Measurements from ENCODE around the gene MAN2A2. TPM values are rescaled to one million over a fixed set of nuclear protein-coding genes. Genes with fewer than 3 reads are reported as not detected.
A peak's percentile ranks its signal among the peaks of the same experiment; 100 is the strongest.

The MAN2A2 gene
- total RNA-seq, 4 donors from 2014 or later, result 46.8 to 109 (median 86.4) TPM

DNA sequence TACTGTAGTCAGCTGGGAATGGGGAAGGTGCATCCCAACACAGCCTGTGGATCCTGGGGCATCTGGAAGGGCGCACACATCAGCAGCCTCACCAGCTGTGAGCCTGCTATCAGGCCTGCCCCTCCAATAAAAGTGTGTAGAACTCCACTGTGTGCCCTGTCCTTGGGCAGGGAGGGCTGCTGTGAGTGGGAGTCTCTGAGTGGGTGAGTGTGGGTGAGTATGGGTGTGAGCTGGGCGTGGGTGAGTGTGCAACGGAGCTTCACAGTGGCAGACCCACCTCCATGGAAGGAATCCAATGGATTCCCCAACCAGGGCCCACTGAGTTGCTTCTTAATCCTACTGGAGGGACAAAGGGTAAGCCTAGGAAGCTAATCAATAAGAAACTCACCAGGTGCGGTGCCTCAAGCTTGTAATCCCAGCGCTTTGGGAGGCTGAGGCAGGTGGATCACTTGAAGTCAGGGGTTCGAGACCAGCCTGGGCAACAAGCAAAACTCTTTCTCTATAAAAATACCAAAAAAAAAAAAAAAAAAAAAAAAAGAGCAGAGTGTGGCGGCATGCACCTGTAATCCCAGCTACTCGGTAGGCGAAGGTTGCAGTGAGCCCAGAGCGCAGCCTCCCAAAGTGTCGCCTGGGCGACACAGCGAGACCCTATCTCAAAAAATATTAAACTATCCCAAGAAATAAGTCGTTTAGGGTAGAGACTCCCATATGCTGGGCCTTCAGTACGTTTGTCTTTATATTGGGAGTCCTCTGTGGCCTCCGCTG lies 51.0 kb downstream of the MAN2A2 start:
- no peak for TF ChIP-seq POLR2A (IDR thresholded peaks at IDR 0.05)
- no peak for TF ChIP-seq EP300 (IDR thresholded peaks at IDR 0.05; ENCODE audit: low read depth)
- TF ChIP-seq, protein P1, sequence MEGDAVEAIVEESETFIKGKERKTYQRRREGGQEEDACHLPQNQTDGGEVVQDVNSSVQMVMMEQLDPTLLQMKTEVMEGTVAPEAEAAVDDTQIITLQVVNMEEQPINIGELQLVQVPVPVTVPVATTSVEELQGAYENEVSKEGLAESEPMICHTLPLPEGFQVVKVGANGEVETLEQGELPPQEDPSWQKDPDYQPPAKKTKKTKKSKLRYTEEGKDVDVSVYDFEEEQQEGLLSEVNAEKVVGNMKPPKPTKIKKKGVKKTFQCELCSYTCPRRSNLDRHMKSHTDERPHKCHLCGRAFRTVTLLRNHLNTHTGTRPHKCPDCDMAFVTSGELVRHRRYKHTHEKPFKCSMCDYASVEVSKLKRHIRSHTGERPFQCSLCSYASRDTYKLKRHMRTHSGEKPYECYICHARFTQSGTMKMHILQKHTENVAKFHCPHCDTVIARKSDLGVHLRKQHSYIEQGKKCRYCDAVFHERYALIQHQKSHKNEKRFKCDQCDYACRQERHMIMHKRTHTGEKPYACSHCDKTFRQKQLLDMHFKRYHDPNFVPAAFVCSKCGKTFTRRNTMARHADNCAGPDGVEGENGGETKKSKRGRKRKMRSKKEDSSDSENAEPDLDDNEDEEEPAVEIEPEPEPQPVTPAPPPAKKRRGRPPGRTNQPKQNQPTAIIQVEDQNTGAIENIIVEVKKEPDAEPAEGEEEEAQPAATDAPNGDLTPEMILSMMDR (IDR thresholded peaks at IDR 0.05), result no peak
- no peak for TF ChIP-seq POLR2AphosphoS5 (IDR thresholded peaks at IDR 0.05)
- DNase-seq, result no peak
- WGBS, 2 donors (ENCODE audit: low coverage in 1 of 2), result 70 to 71% methylated on average over 2 to 16 of the region's 16 CpGs
- no peaks in the 10 kb centered on the region for H3K27me3 ChIP-seq
- in situ Hi-C loops (cut with MboI; ENCODE audit: low pct_ligation_motif_present in 1 of 4, low pct_unique_long_range_greater_than_20kb in 1 of 4, low sequenced_read_pairs in 3 of 4) (loop anchor here in 3 of 4 donors (10.0 to 25.0 kb wide), 2 partner anchors 308 to 321 kb away; no protein-coding TSS in a partner anchor), intact Hi-C loops (cut with DNase I; ENCODE audit: low total_unique reads) (loop anchor here (10.0 kb wide), 1 partner anchor 321 kb away; no protein-coding TSS in a partner anchor)
- H3K4me1 ChIP-seq, result peaks cover 11 to 32% (median 23%) of the 10 kb centered on the region in 4 donors
- H3K9me3 ChIP-seq, result no peaks in the 10 kb centered on the region
- H3K36me3 ChIP-seq, result peaks cover 0 to 7% (median 0%) of the 10 kb centered on the region in 4 donors
- H3K4me3 ChIP-seq, result peak overlapping the region in 3 of 4 donors; percentile 58 to 73 (median 67)
- H3K27ac ChIP-seq, result peak overlapping the region; percentile 93 to 98 (median 94)

DNA sequence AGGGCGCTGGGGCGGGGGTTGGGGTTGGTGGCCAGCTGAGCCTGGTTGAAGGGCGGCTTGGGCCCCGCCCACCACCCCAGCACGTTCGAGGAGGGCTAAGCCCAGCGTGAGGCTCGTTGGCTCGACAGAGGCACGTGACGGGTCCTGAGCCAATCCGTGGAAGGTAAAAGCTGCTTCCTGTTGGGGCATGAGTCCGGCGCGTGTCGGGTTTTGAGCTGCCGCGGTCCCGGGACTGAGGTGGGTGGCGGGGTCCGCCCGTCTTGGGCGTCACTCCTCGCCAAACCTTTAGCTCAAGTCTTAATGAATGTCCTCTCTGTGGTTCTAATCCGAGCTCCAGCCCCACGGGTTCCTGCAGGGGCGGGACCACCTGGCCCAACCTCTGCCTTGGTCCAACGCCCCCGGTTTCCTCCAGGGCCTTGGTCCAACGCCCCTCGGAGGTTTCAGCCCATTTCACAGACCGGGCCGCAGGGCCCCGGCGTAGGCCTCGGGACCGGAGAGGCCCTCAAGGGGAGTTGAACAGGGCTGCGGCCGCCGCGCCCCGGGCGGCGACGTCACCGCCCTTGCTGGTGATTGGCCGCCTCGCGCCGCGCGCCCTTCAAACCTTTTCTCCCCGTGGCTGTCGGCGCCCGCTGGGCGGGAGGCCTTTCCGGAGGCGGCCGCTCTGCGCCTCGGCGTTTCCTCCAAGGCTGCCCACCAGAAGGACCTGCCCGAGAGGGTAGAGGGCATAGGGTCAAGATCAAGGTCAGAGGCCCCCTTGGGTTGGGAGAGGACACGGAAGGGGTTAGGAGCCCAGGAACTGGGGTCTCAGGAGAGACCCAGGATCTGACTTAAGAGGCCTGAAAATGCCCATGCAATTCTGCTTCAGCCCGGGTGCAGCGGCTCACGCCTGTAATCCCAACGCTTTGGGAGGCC lies 51.9 kb downstream of the MAN2A2 start, which contains the start of gene RCCD1:
TSS of gene RCCD1 (plus strand) at position 173 of the 912 bp plus-strand sequence. CDS start 1,851 bp downstream, outside the sequence.
- H3K36me3 ChIP-seq, result peaks cover 0 to 5% (median 0%) of the 10 kb centered on the region in 4 donors

DNA sequence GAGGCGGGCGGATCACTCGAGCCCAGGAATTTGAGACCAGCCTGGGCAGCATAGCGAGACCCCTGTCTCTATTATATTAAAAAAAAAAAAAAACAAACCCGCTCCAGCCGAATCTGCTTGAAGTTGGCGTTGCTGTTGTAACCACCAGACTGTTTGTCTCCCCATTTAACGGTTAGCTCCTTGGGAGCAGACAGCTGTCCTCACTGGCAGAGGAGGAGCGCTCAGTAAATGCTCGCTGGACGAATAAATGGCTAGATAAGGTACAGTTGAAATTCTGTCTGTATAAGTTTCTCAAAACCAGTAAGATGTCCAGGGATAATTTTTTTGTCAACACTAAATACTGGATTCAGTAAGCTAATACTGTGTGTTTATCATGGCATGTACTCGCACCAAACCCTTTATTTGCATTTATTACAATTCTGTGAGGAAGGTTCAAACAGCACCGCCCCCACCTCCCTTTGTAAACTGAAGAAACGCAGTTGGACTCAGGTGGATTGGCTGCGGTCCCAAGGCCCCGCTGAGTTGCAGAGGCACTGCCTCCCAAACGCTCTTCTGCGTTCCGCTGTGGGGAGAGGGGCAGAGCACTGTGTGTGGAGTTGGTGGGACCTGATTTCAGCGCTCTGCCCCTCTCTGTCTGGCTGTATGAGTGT lies 52.6 kb downstream of the MAN2A2 start:
- H3K27ac ChIP-seq, result peak overlapping the region in 3 of 4 donors; percentile 93 to 98 (median 95)
- 0 to 46% methylated on average over 1 to 20 of the region's 20 CpGs for WGBS, 2 donors (ENCODE audit: low coverage in 1 of 2)
- H3K9me3 ChIP-seq, result no peaks in the 10 kb centered on the region
- in situ Hi-C loops (cut with MboI; ENCODE audit: low pct_ligation_motif_present in 1 of 4, low pct_unique_long_range_greater_than_20kb in 1 of 4, low sequenced_read_pairs in 3 of 4) (loop anchor here in 3 of 4 donors (10.0 to 25.0 kb wide), 2 partner anchors 307 to 319 kb away; no protein-coding TSS in a partner anchor), intact Hi-C loops (cut with DNase I; ENCODE audit: low total_unique reads) (loop anchor here (10.0 kb wide), 1 partner anchor 319 kb away; no protein-coding TSS in a partner anchor)
- no peak for TF ChIP-seq POLR2AphosphoS5 (IDR thresholded peaks at IDR 0.05)
- H3K36me3 ChIP-seq, result peaks cover 0 to 5% (median 0%) of the 10 kb centered on the region in 4 donors
- peak; percentile 63 for DNase-seq
- no peaks in the 10 kb centered on the region for H3K27me3 ChIP-seq
- peak overlapping the region in 3 of 4 donors; percentile 62 to 73 (median 67) for H3K4me3 ChIP-seq
- peaks cover 11 to 32% (median 20%) of the 10 kb centered on the region in 4 donors for H3K4me1 ChIP-seq

More for the DNA sequence above, 51.9 kb downstream of the MAN2A2 start, which contains the start of gene RCCD1:
- H3K4me1 ChIP-seq, result peaks cover 11 to 32% (median 20%) of the 10 kb centered on the region in 4 donors
- H3K27ac ChIP-seq, result peak within 1 kb of the TSS; percentile 93 to 98 (median 94)
- DNase-seq, result peak; percentile 96
- in situ Hi-C loops (cut with MboI; ENCODE audit: low pct_ligation_motif_present in 1 of 4, low pct_unique_long_range_greater_than_20kb in 1 of 4, low sequenced_read_pairs in 3 of 4), result loop anchor here in 3 of 4 donors (10.0 to 25.0 kb wide), 2 partner anchors 307 to 320 kb away; no protein-coding TSS in a partner anchor
- H3K9me3 ChIP-seq, result no peaks in the 10 kb centered on the region
- peak within 1 kb of the TSS; percentile 49 to 73 (median 62) for H3K4me3 ChIP-seq
- 2 to 13% methylated on average over 3 to 48 of the region's 69 CpGs for WGBS, 2 donors (ENCODE audit: low coverage in 1 of 2)
- TF ChIP-seq EP300 (IDR thresholded peaks at IDR 0.05; ENCODE audit: low read depth), result no peak
- peak; percentile 58 to 90 (median 84) for TF ChIP-seq POLR2AphosphoS5 (IDR thresholded peaks at IDR 0.05)
- TF ChIP-seq POLR2A (IDR thresholded peaks at IDR 0.05), result peak; percentile 75
- intact Hi-C loops (cut with DNase I; ENCODE audit: low total_unique reads), result loop anchor here (10.0 kb wide), 1 partner anchor 320 kb away; no protein-coding TSS in a partner anchor
- no peaks in the 10 kb centered on the region for H3K27me3 ChIP-seq

DNA sequence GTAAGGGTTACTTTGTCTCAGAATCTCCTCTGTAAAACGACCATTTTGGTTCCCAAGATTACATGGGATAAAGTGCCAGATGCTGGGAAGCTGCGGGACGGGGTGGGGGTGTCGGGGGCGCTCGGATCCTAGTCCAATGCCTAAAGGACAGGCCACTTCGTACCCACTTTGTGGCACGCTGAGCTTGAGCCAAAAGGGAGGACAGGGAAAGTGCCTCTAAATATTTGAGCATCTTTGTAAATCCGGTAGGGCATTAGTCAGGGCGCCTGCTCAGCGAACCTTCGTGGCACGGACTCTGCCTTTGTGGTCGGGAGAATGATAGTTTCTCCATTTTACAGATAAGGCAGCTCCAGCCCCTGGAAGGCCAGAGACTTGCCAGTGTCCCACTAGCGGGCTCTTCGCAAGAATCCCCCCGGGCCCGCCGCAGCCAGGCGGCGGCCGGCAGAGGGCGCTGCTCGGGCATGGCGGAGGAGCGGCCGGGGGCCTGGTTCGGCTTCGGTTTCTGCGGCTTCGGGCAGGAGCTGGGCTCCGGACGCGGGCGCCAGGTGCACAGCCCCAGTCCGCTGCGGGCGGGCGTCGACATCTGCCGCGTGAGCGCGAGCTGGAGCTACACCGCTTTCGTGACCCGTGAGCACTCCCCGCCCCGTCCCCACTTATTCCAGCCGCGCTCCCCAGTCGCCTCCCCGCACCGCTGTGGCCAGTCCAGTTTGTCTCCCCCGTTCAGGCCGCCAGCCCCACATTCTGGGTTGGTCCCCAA lies 53.4 kb downstream of the MAN2A2 start:
- Histone ChIP-seq H3K27me3 (no peaks in the 10 kb centered on the region), H3K27ac (peak overlapping the region; percentile 64 to 98 (median 84)), H3K9me3 (no peaks in the 10 kb centered on the region), H3K36me3 (peaks cover 0 to 4% (median 1%) of the 10 kb centered on the region in 4 donors), H3K4me3 (peak overlapping the region; percentile 43 to 67 (median 64)), H3K4me1 (peaks cover 11 to 32% (median 20%) of the 10 kb centered on the region in 4 donors)
- TF ChIP-seq POLR2A (IDR thresholded peaks at IDR 0.05) (no peak), EP300 (IDR thresholded peaks at IDR 0.05; ENCODE audit: low read depth) (no peak), POLR2AphosphoS5 (IDR thresholded peaks at IDR 0.05) (peak in 1 of 3 donors; percentile 8)
- TF ChIP-seq, protein P1 (IDR thresholded peaks at IDR 0.05), result peak; percentile 89 to 97 (median 95)
- intact Hi-C loops (cut with DNase I; ENCODE audit: low total_unique reads) (loop anchor here (10.0 kb wide), 1 partner anchor 318 kb away; no protein-coding TSS in a partner anchor), in situ Hi-C loops (cut with MboI; ENCODE audit: low pct_ligation_motif_present in 1 of 4, low pct_unique_long_range_greater_than_20kb in 1 of 4, low sequenced_read_pairs in 3 of 4) (loop anchor here in 3 of 4 donors (10.0 to 25.0 kb wide), 2 partner anchors 306 to 318 kb away; no protein-coding TSS in a partner anchor)
- DNase-seq, result peak; percentile 82
- 3 to 10% methylated on average over 4 to 37 of the region's 56 CpGs for WGBS, 2 donors (ENCODE audit: low coverage in 1 of 2)
